ENCODE data around the gene WDR62.
"Not testable (repeated sequence)": the region's sequence is repeated elsewhere in the genome, so short reads cannot be mapped to it uniquely, and the experiment has no call there.

Gene WDR62

GRCh38 chr19:36032251-36033104 lies 22.2 kb upstream of the WDR62 start, which contains the start of gene CLIP3:
CLIP3 (minus strand) TSS chr19:36032873; CDS start chr19:36032357, 516 bp downstream.
- DNase-seq (ENCODE audit: low spot score) = peak; percentile 91

GRCh38 chr19:36040495-36040894 lies 14.2 kb upstream of the WDR62 start:
- DNase-seq (ENCODE audit: low spot score) = no peak

DNA sequence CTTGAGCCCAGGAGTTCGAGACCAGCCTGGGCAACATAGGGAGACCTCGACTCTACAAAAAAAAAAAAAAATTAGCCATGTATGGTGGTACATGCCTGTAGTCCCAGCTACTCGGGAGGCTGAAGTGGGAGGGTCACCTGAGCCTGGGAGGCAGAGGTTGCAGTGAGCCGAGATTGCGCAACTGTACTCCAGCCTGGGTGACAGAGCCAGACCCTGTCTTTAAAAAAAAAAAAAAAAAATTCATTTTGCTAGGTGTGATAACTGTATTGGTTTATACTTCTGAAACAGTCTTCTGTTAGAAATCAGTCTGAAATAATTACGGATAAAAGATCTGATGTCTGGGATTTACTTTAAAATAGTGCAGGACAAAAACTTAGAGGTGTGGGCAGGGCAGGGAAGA lies 13.6 kb upstream of the WDR62 start:
- not testable (repeated sequence) for DNase-seq (ENCODE audit: low spot score)

DNA sequence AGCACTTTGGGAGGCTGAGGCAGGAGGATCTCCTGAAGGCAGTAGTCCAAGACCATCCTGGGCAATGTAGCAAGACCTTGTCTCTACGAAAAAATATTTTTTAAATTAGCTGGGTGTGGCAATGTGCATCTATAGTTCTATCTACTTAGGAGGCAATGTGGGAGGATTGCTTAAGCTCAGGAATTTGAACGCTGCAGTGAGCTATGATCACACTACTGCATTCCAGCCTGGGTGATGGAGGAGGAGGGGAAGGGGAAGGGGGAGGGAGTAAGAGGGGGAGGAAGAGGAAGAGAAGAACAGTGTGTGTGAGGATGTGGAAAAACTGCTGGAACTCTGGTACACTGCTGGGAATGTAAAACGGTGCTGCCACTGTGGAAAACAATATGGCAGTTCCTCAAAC lies 12.9 kb upstream of the WDR62 start:
- no peak for DNase-seq (ENCODE audit: low spot score)

DNA sequence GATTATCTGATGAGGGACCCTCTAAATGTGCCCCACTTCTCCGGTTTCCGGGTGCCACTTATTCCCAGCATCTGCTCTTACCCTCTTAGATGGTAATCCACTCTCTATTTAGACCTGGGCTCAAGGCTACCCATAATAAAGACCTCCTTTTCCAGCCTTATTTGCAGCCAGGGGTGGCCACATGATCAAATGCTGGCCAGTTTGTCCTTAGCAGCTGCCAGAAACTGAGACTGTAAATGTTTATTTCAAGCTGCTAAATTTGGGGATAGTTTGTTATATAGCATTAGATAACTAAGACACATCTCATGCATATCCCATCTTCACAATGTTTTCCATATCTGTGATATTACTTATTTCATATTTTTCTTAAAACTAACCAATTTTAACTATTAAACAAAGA lies 10.7 kb upstream of the WDR62 start:
- peak; percentile 44 for DNase-seq (ENCODE audit: low spot score)

GRCh38 chr19:36046443-36047050 lies 8.2 kb upstream of the WDR62 start:
- DNase-seq (ENCODE audit: low spot score) = peak; percentile 43

DNA sequence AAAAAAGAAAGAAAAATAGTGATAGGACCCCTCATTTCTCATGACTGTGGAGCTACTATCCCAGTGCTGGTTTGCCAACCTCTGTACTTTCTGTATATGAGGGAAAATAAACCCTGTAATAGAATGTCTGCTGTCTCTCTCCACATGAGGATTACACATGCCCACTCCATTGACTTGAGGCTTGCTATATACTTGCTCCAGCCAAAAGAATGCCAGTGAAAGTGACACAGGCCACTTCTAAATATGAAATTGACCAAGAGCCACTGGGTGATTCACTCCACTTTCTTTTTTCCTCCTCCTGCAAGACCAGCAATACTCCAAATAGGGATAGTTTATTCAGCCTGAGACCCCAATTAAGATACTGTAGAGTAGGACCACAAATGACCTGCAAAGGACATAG lies 6.9 kb upstream of the WDR62 start:
- no peak for DNase-seq (ENCODE audit: low spot score)

GRCh38 chr19:36049080-36049698 lies 5.5 kb upstream of the WDR62 start:
- no peak for DNase-seq (ENCODE audit: low spot score)

DNA sequence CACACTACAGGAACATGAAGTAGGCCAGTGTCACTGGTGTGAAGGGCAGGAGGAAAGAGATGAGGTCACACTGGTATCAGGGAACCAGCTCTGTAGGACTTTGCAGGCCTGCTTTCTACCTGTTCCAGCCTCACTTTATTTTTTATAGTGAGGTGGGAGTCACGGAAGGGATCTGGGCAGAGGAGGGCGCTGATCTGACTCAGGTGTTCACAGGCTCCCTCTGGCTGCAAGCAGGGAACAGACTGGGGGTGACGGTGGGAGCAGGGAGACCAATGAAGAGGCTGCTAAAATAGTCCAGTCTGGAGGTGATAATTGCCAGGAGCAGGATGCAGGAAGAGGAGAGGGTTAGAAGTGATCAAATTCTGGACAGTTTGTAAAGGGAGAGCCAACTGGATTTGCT lies 3.5 kb upstream of the WDR62 start:
- no peak for DNase-seq (ENCODE audit: low spot score)

DNA sequence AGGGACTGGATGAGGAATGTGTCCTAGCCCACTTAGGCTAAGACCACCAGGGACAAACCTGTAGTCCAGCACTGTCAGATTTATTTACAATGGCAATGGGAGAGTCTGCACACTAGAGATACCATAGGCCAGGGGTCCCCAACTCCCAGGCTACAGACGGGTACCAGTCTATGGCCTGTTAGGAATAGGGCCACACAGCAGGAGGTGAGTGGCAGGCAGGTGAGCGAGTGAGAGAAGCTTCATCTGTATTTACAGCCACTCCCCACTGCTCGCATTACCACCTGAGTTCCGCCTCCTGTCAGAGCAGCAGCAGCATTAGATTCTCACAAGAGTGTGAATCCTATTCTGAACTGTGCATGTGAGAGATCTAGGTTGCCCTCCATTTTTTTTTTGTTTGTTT lies 3.1 kb upstream of the WDR62 start:
- no peak for DNase-seq (ENCODE audit: low spot score)

GRCh38 chr19:36054119-36054732 lies 471 bp upstream of the WDR62 start, which contains the start of gene THAP8:
THAP8 (minus strand) TSS chr19:36054285; CDS start chr19:36054217, 68 bp downstream.
- peak; percentile 99 for DNase-seq (ENCODE audit: low spot score)

- no peak for DNase-seq (ENCODE audit: low spot score)
Observed at GRCh38 chr19:36058481-36059179, 3.9 kb downstream of the WDR62 start.

DNA sequence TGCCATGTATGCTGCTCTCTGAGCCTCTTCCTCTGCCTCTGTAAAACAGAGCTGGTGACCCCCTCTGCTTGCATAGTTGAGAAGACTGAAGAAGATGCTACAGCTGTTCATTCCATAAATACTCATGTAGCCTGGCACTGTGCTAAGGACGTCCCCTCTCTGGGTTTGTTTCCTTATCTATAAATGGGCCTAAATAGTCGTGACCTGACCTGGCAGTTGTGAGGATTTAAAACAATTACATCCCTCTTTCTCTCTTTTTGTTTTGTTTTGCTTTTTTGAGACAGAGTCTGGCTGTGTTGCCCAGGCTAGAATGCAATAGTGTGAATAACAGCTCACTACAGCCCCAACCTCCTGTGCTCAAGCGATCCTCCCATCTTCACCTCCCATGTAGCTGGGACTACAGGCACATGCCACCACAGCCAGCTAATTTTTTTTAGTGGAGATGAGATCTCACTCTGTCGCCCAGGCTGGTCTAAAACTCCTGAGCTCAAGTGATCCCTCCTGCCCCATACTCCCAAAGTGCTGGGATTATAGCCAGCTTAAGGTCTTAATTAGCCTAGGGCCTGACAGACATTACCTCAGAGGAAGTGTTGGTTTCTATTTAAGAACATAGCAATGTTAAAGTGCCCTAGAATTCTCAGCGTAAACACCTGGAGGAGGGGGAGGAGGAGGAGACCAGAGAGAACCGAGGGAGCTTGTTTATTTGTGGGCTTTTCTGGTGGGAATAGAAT lies 4.6 kb downstream of the WDR62 start:
- DNase-seq (ENCODE audit: low spot score) = no peak

DNA sequence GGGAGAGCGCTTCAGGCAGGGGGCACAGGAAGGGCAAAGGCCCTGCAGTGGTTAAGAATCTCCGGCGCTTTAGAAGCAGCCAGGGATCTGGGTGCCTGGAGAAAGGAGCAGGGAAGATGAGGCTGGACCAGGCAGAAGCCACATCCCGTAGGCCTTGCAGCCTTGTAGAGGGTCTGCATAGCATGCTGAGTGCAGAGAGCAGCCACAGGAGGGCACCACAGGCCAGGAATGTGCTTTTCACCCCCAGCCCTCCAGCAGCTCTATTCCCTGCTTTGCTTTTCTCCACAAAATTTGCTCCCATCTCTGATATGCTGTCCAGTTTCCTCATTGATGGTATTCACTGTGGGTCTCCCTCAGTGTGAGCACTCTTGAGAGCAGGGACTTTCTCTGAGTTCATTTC lies 5.7 kb downstream of the WDR62 start:
- DNase-seq (ENCODE audit: low spot score) = peak; percentile 93

DNA sequence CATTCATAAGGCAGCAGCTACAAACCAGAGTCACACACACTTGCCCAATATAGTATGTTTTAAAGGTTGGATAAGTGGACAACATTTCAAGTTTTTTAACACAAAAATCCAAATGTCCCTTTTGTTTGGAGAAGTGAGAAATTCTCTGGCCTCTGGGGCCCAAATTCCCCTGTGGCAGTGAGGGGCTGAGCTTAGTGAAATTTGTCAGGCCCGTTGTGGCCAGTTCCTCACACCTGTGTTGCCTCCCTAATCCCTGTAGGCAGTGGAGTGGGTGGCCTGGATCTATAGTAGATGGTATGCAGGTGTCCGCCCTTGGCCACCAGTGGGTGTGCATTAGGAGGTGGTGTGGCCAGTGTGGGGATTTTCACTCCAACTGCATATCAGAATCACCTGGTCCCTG lies 6.7 kb downstream of the WDR62 start:
- no peak for DNase-seq (ENCODE audit: low spot score)

DNA sequence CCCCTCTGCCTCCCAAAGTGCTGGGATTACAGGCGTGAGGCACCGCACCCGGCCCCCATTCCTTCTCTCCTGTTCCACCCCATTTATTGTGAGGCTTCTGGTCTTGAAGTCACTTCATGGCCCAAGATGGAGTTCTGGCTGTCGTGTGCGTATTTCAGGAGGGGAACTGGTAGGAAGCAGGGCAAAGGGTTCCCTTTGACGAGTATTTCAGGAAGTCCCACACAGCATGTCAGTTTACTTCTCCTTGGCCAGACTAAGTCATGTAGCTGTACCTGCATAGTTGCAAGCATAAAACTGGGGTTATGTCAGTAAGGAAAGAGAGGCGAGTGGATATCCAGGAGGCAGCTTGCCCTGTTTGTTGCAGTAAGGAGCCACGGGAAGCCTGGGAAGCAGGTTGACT lies 10.1 kb downstream of the WDR62 start:
- no peak for DNase-seq (ENCODE audit: low spot score)

DNA sequence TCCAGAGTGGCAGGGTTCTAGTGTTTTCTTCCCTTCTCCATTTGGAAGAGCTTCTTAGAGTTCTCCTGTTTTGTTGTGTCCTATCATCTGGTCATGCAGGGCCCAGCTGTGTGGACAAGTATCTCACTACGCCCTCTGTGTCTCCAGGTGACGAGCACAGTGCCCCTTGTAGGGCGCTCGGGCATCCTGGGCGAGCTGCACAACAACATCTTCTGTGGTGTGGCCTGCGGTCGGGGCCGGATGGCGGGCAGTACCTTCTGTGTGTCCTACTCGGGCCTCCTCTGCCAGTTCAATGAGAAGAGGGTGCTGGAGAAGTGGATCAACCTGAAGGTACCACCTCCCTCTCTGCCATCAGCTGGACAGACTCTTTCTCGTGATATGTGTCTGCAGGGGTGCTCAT lies 13.0 kb downstream of the WDR62 start:
- DNase-seq (ENCODE audit: low spot score) = no peak

- not testable (repeated sequence) for DNase-seq (ENCODE audit: low spot score)
Observed at GRCh38 chr19:36068810-36069499, 14.3 kb downstream of the WDR62 start.

DNA sequence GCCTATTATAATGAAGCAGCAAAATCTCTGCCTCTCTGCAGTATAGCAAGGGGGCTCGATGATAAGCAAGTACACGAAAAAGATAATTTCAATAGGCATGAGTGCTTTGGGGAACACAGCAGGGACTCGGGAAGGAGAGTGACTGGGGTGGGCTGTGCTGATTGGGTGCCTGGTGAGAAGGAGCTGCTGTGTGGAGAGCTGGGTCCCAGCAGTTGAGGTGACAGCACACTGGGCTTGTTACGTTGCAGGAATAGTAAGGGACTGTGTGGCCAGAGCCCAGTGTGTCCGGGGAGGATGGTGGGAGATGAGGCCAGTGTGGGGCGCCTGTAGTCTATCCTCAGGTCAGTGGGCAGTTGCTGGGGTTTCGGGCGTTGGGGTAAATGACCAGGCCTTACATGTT lies 17.4 kb downstream of the WDR62 start:
- DNase-seq (ENCODE audit: low spot score) = no peak

DNA sequence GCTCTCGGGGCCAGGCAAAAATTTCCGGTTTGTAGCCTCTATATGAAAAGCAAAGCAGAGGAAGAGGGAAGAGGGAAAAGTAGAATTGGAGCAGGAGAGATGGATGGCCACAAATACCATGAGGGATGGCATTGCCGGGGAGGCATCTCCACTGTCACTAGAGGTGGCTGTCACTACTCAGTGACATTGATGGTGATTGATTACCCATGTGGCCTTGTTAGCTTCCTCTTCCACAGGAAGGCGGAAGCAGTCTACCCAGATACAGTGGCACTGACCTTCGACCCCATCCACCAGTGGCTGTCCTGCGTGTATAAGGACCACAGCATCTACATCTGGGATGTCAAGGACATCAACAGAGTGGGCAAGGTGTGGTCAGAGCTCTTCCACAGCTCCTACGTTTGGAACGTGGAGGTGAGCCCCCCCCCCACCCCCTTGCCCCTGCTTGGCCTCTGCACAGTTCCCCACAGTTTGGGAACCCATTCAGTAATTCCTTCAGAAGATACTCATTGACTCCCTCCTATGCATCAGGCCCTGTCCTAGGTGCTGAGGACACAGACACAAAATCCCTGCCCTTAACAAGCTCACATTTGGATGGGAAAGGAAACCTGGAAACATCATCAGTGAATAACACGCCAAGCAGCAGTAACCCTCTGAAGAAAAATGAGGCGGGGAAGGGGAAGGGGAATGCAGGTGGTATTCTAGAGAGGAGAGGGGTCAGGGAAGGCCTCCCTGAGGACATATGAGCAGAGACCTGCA lies 18.6 kb downstream of the WDR62 start:
- no peak for DNase-seq (ENCODE audit: low spot score)

All from Ammon's horn (tissue), 1 donor.